OCI-LY3 (cell line): ENCODE data around the gene ATP2C2.

Experiments used
- H2AFZ ChIP-seq: fragments of 200-600, 300-600 bp; shearing (Covaris generic); 2 replicates; pipeline ENCODE4 v1.6.0; 2014; ENCODE audit warnings: antibody characterized with exemption, low read depth, low read length
- H3K27ac ChIP-seq: fragments of 200-600, 300-600 bp; sonication (generic); 2 replicates; pipeline ENCODE4 v1.5.1; 2014; ENCODE audit warnings: mild to moderate bottlenecking, low read length, moderate library complexity, mixed read lengths
- H3K27me3 ChIP-seq: fragments of 200-600, 300-600 bp; sonication (generic); 2 replicates; pipeline ENCODE4 v1.6.1; 2014; ENCODE audit warnings: low read depth, low read length, mixed read lengths
- H3K36me3 ChIP-seq: fragments of 200-600, 300-600 bp; sonication (generic); replicated peaks from 2 replicates; pipeline ENCODE3; 2014; ENCODE audit warnings: low read depth, low read length, mixed read lengths
- H3K4me1 ChIP-seq: fragments of 300-600, 200-600 bp; sonication (generic); 2 replicates; pipeline ENCODE4 v1.6.1; 2014; ENCODE audit warnings: low read length, mixed read lengths
- H3K4me2 ChIP-seq: fragments of 200-600, 300-600 bp; sonication (generic); 2 replicates; pipeline ENCODE4 v1.6.1; 2014; ENCODE audit warnings: low read length, mixed read lengths
- H3K4me3 ChIP-seq: fragments of 300-600, 200-600 bp; sonication (generic); 2 replicates; pipeline ENCODE4 v1.5.1; 2014; ENCODE audit warnings: antibody characterized with exemption, mild to moderate bottlenecking, low read length, moderate library complexity
- H3K79me2 ChIP-seq: fragments of 300-600, 200-600 bp; shearing (Covaris generic); 2 replicates; pipeline ENCODE4 v1.6.1; 2014; ENCODE audit warnings: mild to moderate bottlenecking, low read length, mixed read lengths
- H3K9ac ChIP-seq: fragments of 300-600, 200-600 bp; shearing (Covaris generic); 2 replicates; pipeline ENCODE4 v1.6.0; 2014; ENCODE audit warnings: mild to moderate bottlenecking, low read length, moderate library complexity
- H3K9me3 ChIP-seq: fragments of 200-600, 300-600 bp; shearing (Covaris generic); 2 replicates; pipeline ENCODE4 v1.6.1; 2014; ENCODE audit warnings: low read length, mixed read lengths; ENCODE audit not compliant: insufficient read depth
- H4K20me1 ChIP-seq: fragments of 200-600, 300-600 bp; sonication (generic); 2 replicates; pipeline ENCODE4 v1.6.1; 2016; ENCODE audit warnings: low read length, mixed read lengths; ENCODE audit not compliant: insufficient read depth
- CTCF ChIP-seq: fragments of 200-600, 300-600 bp; sonication (generic); IDR thresholded peaks from 2 replicates; pipeline ENCODE4 v1.5.1; 2014; ENCODE audit warnings: antibody characterized with exemption, low read length, low read depth
- EZH2phosphoT487 ChIP-seq: fragments of 200-600 bp; shearing (Covaris generic); IDR thresholded peaks from 2 replicates; pipeline ENCODE4 v1.6.1; 2018; ENCODE audit warnings: antibody characterized with exemption, mixed run types, low read depth

Gene ATP2C2

DNA sequence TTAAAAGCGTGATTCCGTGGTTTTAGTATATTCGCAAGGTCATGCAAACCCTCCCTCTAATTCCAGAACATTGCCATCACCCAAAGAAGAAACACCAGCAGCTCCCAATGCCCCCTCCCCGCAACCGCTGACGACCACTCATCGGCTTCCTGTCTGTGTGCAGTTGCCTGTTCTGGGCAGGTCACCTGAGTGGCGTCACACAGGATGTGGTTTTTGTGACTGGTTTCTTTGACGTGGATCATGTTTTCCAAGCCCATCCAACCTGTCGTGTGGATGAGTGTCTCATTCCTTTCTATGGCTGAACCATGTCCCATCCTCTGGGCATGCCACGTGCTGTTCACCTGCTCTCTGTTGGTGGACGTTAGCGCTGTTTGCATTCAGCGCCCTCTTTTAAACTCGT is 8.2 kb upstream of the ATP2C2 start:
- Histone ChIP-seq H3K27me3 (peaks cover 5% of the 10 kb centered on the region; the same call in 1 of the 2 replicates), H3K9ac (no peak overlapping the region), H4K20me1 (no peaks in the 10 kb centered on the region), H3K27ac (no peak overlapping the region), H3K9me3 (no peaks in the 10 kb centered on the region), H3K36me3 (no peaks in the 10 kb centered on the region), H2AFZ (no peak overlapping the region), H3K4me2 (no peak overlapping the region), H3K4me3 (no peak overlapping the region), H3K4me1 (no peaks in the 10 kb centered on the region), H3K79me2 (no peaks in the 10 kb centered on the region)
- TF ChIP-seq CTCF (no peak), EZH2phosphoT487 (no peak)

DNA sequence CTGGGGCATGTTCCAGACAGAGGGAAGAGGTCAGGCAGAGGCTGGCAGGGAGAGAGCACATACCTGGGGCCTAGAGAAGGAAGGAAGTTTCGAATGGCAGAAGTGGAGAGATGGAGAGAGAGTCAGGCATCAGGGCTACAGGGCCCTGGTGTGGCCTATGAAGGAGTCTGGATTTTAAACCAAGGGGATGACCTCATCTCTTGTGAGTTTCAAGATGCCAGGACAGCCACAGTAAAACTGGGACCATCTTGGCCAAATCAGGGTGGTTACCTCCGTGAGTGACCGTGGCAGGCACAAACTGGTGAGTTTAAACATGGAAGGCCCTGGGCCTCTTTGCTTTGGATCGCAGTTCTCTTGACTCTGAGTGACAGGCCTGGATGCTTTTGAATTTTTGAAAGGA is 7.6 kb upstream of the ATP2C2 start:
- no peak for TF ChIP-seq CTCF
- TF ChIP-seq EZH2phosphoT487 = no peak
- peaks cover 5% of the 10 kb centered on the region; the same call in 1 of the 2 replicates for H3K27me3 ChIP-seq

GRCh38 chr16:84361546-84361945 is 6.8 kb upstream of the ATP2C2 start:
- Histone ChIP-seq H3K4me2 (no peak overlapping the region), H3K27me3 (peaks cover 5% of the 10 kb centered on the region; the same call in 1 of the 2 replicates), H3K9ac (no peak overlapping the region), H3K79me2 (no peaks in the 10 kb centered on the region), H3K4me1 (no peaks in the 10 kb centered on the region), H4K20me1 (no peaks in the 10 kb centered on the region), H3K9me3 (no peaks in the 10 kb centered on the region), H3K27ac (no peak overlapping the region), H3K4me3 (no peak overlapping the region), H2AFZ (no peak overlapping the region), H3K36me3 (no peaks in the 10 kb centered on the region)
- TF ChIP-seq CTCF (no peak), EZH2phosphoT487 (no peak)

More for the DNA sequence above, 7.6 kb upstream of the ATP2C2 start:
- Histone ChIP-seq H3K79me2 (no peaks in the 10 kb centered on the region), H4K20me1 (no peaks in the 10 kb centered on the region), H3K4me3 (no peak overlapping the region), H3K4me1 (no peaks in the 10 kb centered on the region), H3K27ac (no peak overlapping the region), H3K9ac (no peak overlapping the region), H3K4me2 (no peak overlapping the region), H3K36me3 (no peaks in the 10 kb centered on the region), H3K9me3 (no peaks in the 10 kb centered on the region), H2AFZ (no peak overlapping the region)

DNA sequence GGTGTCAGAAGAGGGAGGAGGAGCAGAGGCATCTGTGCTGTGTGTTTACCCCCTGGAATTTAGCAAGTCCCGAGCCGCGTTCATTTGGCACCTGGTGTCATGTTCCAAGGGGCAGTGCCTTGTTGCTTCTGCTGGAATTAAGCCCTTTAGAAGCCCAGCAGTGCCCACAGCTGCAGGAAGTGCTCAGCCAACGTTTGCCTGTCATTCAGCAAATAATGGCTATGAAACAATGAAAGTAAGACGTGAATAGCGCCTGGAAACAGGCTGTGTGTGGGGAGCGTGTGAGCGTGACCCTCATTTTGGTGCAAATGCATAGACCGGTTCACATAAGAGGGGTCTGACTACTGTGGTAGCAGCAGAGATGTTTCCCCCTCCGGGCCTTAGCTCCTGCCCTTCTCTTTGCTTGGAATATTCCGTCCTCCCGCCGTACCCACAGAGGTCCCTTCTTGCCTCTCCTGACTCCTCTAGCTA is 5.8 kb upstream of the ATP2C2 start:
- peaks cover 5% of the 10 kb centered on the region; the same call in 1 of the 2 replicates for H3K4me1 ChIP-seq

More for the DNA sequence above, 5.8 kb upstream of the ATP2C2 start:
- no peak overlapping the region for H2AFZ ChIP-seq
- H3K4me3 ChIP-seq = no peak overlapping the region
- no peaks in the 10 kb centered on the region for H4K20me1 ChIP-seq
- no peaks in the 10 kb centered on the region for H3K9me3 ChIP-seq
- no peak overlapping the region for H3K27ac ChIP-seq
- no peak overlapping the region for H3K4me2 ChIP-seq
- H3K9ac ChIP-seq = no peak overlapping the region
- no peaks in the 10 kb centered on the region for H3K79me2 ChIP-seq
- TF ChIP-seq EZH2phosphoT487 = no peak
- TF ChIP-seq CTCF = no peak
- peaks cover 5% of the 10 kb centered on the region; the same call in 1 of the 2 replicates for H3K27me3 ChIP-seq
- no peaks in the 10 kb centered on the region for H3K36me3 ChIP-seq
